NCI-H2081 (cell line): ENCODE results near the gene PFN1.

Experiments used
- DNase-seq, 2 experiments: peaks; one replicate each; lab custom pipeline; 2025; lab: John Stamatoyannopoulos, UW

The PFN1 gene

GRCh38 chr17:4896332-4897197, 51.8 kb downstream of the PFN1 start:
- DNase-seq: no peak

- DNase-seq: no peak
Observed at GRCh38 chr17:4895657-4896331, 52.5 kb downstream of the PFN1 start.
